GM10248 (cell line): Measurements from ENCODE around the gene SLC44A1.

ENCODE experiments used
- CTCF ChIA-PET: fragments of 300-600 bp; sonication (Branson Sonifier 250); formaldehyde crosslinking; extraction: SDS; loops from one replicate; lab custom pipeline; 2021; ENCODE audit warnings: antibody characterized with exemption; lab: Yijun Ruan, JAX
- POLR2A ChIA-PET: fragments of 350-650 bp; sonication (Branson Sonifier 250); formaldehyde crosslinking; extraction: SDS; loops from one replicate; lab custom pipeline; 2020; ENCODE audit warnings: antibody characterized with exemption; lab: Yijun Ruan, JAX
- DNase-seq: peaks from one replicate; pipeline ENCODE4 v3.0.0; 2012; ENCODE audit errors: extremely low spot score
- TF ChIP-seq, protein P1 (sequence below): IDR thresholded peaks from 2 replicates; pipeline ENCODE4 v1.5.1; 2012; ENCODE audit warnings: mild to moderate bottlenecking, low read depth; ENCODE audit errors: extremely low read depth, missing control alignments, control extremely low read depth

SLC44A1 gene

DNA sequence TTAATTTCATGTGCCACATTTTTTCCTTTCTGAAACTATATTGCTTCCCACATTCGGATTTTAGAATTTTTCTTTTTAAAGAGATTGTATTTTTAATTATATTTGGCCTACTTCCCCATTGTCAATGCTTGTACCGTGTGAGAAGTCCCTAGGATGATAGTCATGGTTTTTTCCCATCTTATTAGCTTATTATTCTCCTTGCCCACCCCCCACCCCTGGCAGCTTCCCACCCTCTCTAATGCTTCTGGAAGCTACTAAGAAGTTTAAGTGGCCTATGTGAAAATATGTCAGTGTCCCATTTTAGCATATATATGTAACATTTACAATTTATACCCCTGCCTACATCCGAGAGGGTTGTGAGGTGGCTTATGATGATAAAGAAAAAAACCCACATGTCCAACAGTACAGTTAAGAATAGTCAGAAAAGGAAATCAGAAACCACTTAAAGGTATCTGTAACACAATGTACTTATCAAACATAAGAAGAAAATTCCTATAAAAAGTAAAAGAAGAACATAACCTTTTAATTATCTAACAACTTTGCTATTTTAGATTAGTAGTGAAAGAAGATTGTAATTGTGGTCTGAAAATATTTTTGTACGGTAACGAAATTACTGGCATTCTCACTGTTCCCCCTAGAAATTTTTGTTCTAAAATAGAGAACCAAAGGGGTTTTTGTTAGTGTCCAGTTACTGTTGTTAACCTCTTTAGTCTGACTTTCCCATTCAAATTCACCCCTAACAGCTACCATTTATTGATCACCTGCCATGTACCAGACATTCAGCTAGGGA is 62.1 kb downstream of the SLC44A1 start:
- CTCF ChIA-PET, result interaction anchor here (0.8 to 2.5 kb wide), 3 partner anchors 15 to 523 kb away, joined by 3 to 6 read pairs (median 4); no protein-coding TSS in a partner anchor
- TF ChIP-seq, protein P1, sequence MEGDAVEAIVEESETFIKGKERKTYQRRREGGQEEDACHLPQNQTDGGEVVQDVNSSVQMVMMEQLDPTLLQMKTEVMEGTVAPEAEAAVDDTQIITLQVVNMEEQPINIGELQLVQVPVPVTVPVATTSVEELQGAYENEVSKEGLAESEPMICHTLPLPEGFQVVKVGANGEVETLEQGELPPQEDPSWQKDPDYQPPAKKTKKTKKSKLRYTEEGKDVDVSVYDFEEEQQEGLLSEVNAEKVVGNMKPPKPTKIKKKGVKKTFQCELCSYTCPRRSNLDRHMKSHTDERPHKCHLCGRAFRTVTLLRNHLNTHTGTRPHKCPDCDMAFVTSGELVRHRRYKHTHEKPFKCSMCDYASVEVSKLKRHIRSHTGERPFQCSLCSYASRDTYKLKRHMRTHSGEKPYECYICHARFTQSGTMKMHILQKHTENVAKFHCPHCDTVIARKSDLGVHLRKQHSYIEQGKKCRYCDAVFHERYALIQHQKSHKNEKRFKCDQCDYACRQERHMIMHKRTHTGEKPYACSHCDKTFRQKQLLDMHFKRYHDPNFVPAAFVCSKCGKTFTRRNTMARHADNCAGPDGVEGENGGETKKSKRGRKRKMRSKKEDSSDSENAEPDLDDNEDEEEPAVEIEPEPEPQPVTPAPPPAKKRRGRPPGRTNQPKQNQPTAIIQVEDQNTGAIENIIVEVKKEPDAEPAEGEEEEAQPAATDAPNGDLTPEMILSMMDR, result no peak
- POLR2A ChIA-PET, result interaction anchor here (0.6 kb wide), 1 partner anchor 37 kb away, joined by 3 read pairs; no protein-coding TSS in a partner anchor
- no peak for DNase-seq

DNA sequence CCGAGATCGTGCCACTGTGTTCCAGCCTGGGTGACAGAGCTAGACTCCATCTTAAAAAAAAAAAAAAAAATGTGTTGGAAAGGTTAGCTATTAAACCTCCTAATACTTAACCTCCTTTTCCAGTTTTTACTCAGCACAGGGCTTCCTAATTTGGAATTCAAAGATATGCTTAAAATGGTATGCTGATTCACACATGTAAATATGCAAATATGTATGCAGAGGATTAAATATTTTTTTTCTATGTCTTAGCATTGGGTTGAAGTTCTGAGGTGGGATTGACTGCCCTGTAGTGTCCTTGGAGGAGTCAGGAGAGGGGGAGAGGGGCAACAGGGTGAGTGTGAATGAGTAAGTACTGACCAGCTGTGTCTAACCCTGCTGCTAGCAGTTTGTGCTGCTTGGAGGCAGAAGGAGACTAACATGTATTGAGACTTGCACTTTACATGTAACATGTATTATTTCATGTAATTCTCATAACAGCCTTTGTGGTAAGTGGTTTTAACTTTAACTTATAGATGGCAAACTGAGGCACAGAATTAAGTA is 63.2 kb downstream of the SLC44A1 start:
- POLR2A ChIA-PET, result interaction anchor here (0.6 kb wide), 1 partner anchor 38 kb away, joined by 3 read pairs; no protein-coding TSS in a partner anchor
- CTCF ChIA-PET, result interaction anchor here (1.5 to 2.7 kb wide), 6 partner anchors 9 to 50 kb away, joined by 3 to 10 read pairs (median 6); no protein-coding TSS in a partner anchor
- no peak for DNase-seq
- TF ChIP-seq, protein P1, result no peak

DNA sequence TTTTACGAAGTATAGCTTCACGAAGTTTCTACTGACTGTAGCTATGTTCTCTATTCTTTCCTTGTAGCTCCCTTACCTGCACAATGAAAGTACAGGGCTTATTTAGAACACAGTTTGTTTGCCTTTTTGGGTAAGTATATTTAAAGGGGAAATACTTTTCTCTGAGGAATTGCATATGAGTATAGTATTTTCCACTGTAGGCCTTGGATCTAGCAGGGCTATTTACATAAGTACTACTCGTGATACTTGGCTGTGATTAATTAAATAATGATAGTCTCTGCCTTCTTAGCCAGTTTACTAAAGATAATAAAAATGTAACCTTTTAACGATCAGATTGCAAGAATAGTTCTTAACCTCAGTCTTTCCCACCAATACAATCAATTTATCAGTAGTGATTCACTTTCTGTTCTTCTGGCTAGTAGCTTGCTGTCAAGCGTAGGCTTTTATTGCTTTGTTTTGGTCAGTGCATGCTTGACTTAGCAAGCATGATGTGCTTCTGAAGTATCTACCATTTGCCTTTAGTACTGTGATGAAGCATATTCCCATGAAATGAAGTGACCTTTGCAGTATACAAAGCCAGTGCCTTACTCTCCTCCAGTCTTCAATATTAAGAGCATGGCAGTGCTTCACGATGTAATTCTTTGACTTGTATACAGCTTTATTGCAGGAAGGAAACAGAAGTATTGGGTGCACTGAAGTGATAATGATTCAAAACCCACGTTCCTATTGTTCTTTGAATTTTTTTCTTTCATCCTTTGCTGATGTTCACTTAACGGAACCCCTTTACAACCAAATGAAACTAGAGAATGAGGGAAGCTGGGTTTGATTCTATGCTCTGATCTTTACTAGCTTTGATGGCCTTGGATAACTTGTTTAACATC is 64.2 kb downstream of the SLC44A1 start:
- CTCF ChIA-PET, result interaction anchor here (1.0 to 2.7 kb wide), 8 partner anchors 10 to 52 kb away, joined by 3 to 10 read pairs (median 6); no protein-coding TSS in a partner anchor
- POLR2A ChIA-PET, result no interaction called here
- DNase-seq, result no peak
- TF ChIP-seq, protein P1, result no peak

DNA sequence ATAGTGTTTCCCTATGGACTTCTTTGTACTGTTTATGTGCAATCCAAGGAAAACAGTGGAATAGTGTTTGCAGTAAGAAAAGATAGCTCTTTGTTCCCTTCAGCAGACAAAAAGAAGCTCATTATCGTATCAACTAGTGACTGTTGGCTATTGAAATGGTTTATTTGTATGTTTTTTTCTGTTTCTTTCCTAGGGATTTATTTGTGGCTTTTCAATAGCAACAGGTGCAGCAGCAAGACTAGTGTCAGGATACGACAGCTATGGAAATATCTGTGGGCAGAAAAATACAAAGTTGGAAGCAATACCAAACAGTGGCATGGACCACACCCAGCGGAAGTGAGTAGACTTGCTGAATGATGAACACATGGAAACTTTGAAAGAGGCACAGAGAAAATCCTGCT is 65.1 kb downstream of the SLC44A1 start:
- ChIA-PET POLR2A (no interaction called here), CTCF (interaction anchor here (1.0 to 2.7 kb wide), 4 partner anchors 11 to 51 kb away, joined by 3 to 10 read pairs (median 6); no protein-coding TSS in a partner anchor)
- no peak for DNase-seq
- TF ChIP-seq, protein P1, result no peak

DNA sequence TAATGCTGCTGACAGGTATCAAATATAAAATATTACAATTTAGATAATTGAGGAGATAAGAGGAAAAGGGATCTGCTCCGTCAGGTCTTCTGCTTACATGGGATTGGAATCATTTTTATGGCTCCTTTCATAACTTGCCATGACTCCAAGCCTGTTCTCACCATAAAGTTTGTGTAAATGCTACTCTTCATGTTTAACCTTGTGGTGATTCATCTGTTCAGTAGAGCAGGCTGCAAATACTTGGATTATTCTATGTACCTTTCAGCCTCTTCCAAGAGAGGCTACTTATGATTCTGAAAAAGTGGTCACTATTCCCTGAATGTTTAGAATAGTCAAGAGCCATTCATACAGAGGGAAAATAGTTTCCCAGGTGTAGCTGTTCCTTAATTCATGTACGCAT is 66.9 kb downstream of the SLC44A1 start:
- TF ChIP-seq, protein P1, result no peak
- ChIA-PET CTCF (no interaction called here), POLR2A (no interaction called here)
- no peak for DNase-seq

DNA sequence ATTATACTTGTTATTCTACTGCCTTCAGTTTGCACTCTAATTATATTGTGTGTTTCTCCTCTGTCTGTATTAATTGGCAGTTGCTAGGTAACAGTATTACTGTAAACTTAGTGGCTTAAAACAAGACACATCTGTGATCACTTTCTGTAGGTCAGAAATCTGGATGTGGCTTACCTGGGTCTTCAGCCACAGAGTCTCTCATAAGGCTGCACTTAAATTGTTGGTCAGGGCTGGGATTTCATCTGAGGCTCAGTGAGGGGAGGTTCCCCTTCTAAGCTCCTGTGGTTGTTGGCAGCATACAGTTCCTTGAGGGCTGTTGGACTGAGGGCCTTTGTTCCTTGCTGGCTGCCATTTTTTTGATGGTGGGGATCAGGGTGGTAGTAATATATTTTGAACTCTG is 68.8 kb downstream of the SLC44A1 start:
- CTCF ChIA-PET, result no interaction called here
- POLR2A ChIA-PET, result no interaction called here
- no peak for DNase-seq
- TF ChIP-seq, protein P1, result no peak
